NCI-H1436 (cell line): ENCODE data around the gene PTCSC3.

Experiments used
- DNase-seq: peaks from one replicate; lab custom pipeline; 2025; lab: John Stamatoyannopoulos, UW

The PTCSC3 gene

GRCh38 chr14:36176524-36176923, at the start of gene PTCSC3:
Gene PTCSC3 (minus strand): TSS chr14:36176722.
- no peak for DNase-seq

GRCh38 chr14:36226164-36226563, 49.6 kb upstream of the PTCSC3 start:
- DNase-seq: no peak

- DNase-seq: no peak
Measured at GRCh38 chr14:36224176-36224575, 47.7 kb upstream of the PTCSC3 start.

- DNase-seq: no peak
Measured at GRCh38 chr14:36223558-36223957, 47.0 kb upstream of the PTCSC3 start.

DNA sequence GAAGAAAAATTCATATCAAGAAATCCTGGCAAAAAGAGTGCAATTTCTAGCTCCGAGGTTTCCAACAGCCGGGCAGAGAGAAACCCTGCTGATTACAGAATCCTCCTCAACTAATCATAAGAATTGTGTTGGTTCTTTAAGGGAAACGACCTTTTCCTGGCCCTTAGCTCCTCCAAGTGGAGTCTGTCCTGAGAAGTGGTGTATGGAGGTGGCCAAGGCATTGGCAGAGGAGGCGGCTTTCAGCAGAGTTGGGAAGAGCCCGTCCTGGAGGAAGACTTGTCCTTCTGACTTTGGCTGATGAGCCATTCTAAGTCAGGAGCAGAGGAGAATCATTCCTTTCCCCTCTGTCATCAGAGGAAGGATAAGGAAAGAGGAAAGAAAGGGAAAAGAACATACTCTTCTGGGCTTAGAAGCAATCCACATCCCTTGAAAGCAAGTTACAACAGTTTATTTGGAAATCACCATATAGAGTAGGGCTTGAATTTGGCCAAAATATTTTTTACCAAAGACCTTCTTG, 46.5 kb upstream of the PTCSC3 start:
- DNase-seq: no peak

GRCh38 chr14:36222337-36222736, 45.8 kb upstream of the PTCSC3 start:
- no peak for DNase-seq

DNA sequence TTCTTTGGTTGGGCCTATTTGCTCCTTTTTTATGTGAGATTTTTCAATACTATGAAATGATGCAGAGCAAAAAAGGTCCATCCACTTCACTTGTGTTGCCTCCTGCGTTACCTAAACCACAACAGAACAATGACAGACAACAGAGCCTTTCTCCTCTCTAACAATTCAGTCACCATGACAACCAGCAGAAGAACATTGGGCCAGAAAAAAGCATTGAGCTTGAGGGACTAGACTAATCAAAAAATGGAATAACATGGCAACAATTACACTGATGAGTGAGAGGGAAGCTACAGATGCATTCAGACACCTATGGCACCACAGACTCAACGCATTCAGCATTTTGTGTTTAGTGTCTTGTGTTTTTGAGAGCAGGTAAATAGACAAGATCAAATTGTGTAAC, 44.6 kb upstream of the PTCSC3 start:
- peak; percentile 24 for DNase-seq

DNA sequence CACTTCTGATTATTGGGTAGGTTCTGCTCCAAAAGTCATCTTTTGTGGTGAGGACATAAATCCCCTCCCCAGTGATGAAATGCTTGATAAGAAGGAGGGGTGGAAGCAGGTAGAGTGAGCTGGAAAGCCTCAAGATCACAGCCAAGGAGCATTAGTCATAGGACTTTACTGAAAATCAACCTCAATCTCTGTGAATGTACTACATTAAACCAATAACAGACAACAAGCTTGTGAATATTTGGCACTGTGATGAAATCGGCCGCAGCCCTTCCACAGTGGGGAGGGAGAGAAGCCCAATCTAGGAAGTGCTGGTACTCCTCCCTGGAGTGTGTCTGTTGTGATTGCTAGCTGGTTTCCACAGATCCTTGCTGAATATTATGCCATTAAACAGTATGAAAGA, 41.2 kb upstream of the PTCSC3 start:
- DNase-seq: no peak

GRCh38 chr14:36217027-36217426, 40.5 kb upstream of the PTCSC3 start:
- DNase-seq: no peak

DNA sequence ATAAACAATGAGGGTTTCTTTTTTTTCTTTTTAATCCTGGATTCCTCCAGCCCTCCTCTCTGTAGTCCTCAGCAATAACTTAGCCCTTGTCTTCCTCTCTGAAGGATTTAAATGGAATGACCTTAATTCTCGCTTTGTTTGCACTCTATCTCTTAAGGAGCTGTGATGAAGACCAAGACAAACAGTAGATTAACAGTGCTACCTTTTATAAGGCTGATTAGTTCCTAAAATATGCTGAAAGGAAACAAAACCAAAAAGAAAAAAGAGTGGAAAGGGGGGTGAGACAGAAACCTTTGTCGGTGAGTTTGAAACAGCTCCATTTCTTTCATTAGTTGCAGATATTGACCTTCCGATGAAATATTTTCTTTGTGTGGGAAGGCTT, 38.7 kb upstream of the PTCSC3 start:
- DNase-seq: no peak

GRCh38 chr14:36214476-36215216, 38.1 kb upstream of the PTCSC3 start:
- DNase-seq: no peak

DNA sequence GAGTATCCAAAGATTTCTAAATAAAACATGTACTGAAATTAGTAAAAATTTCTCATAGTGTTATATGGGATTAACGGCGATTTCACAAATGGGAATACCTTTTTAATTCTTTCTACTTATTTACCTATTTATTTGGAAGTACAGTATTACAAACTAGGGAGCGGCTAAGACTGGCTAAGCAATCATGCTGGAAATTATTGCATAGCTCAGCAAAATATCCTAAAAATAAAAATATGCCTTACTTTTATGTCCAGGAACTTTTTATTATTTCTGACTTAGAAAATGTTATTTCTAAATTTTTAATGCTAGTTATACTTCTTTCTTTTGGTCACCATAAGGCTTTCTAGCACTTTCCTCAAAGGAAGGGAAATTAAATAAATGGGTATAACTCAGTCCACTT, 36.5 kb upstream of the PTCSC3 start:
- DNase-seq: no peak

DNA sequence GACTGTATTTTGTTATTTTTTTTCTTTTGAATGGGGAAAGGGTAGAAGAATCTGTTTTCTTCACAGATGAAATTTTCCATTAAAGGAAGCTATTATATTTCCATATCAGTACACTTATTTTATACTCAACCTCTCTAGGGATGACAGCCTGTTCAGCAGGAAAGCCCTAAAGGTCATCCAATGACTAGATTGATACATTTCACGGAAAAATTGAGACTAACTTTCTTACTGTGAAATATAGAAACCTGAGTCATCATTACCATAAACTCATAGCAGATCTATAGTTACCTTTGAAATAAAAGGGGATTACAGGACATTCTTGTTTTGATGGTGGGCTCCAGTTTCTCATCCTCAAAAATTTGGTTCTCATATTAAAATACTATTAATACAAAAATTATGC, 36.1 kb upstream of the PTCSC3 start:
- DNase-seq: no peak

GRCh38 chr14:36208690-36209278, 32.3 kb upstream of the PTCSC3 start:
- DNase-seq: peak; percentile 85

- no peak for DNase-seq
Measured at GRCh38 chr14:36207500-36207899, 31.0 kb upstream of the PTCSC3 start.

GRCh38 chr14:36204461-36205073, 28.0 kb upstream of the PTCSC3 start:
- no peak for DNase-seq

- DNase-seq: no peak
Measured at GRCh38 chr14:36198378-36198777, 21.9 kb upstream of the PTCSC3 start.

DNA sequence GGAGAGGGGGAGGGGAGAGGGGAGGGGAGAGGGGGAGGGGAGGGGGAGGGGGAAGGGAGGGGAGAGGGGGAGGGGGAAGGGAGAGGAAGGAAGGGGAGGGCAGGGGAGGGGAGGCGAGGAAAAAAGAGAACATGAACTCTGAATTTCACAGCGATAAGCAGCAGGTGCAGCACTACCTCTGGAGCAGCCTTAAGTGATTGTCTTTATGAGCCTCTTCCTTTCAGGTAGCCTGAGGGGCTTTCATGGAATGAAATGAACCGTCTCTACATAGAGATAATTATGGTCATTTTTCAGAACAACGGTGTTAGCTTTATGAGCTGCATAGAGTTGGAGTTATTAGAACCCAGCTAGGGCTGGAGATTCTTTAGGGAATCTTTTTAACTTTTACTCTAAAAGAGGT, 18.1 kb upstream of the PTCSC3 start:
- peak; percentile 87 for DNase-seq

DNA sequence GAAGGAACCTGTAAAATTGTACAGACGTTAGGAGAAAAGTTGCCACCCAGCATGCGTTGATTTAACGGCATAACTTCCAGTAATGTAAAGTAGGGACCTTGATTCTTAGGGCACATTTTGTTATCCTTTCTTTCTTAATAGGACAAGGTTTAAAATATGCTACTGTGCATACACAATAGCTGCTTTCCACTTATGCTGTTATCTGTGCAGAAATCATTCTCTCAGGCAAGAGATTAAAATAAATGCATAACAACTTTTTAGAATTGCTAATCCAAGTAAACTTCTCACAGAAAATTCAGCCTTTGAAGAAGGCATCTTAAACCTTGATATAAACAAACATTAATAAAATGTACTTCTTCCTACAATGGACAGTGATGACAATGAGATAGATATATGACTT, 16.0 kb upstream of the PTCSC3 start:
- no peak for DNase-seq

GRCh38 chr14:36183402-36183801, 6.9 kb upstream of the PTCSC3 start:
- no peak for DNase-seq

- no peak for DNase-seq
Measured at GRCh38 chr14:36181417-36181816, 4.9 kb upstream of the PTCSC3 start.

- no peak for DNase-seq
Measured at GRCh38 chr14:36177489-36177888, 967 bp upstream of the PTCSC3 start.

DNA sequence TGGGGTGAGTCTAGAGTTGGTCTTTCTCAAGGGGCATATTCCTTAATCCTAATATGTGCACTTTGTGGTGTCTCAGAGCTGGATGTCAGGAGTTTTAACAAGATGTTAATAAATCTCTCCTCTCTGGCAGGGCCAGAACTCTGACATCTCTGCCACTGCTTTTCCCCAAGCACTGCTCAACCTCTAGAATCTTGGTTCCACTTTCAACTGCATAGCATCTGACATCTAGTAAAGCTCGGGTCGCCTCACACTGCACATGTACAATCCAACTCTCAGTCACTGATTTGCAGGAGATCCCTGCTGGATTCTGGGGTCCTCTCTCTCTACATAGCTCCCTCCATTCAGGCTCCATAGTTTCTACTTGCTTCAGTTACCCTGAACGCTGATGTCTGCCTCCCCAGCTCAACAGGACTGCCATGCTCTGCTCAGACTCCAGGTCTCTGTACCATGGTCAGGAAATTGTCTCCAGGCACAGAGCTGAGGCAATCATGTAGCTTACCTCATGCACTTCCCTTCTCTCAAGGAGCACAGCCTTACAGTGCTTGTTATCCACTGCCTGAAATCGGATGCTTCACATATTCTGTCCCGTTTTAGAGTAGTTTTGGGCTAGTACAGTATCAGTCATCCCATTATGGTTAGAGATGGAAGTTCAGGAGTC, 1.6 kb downstream of the PTCSC3 start:
- DNase-seq: no peak
